ENCODE results near the gene HRK.

The HRK gene

GRCh38 chr12:116881325-116881876 lies at the start of gene HRK:
HRK (minus strand) TSS chr12:116881441; CDS start chr12:116881307, 134 bp downstream.
- DNase-seq, result peak; percentile 33

DNA sequence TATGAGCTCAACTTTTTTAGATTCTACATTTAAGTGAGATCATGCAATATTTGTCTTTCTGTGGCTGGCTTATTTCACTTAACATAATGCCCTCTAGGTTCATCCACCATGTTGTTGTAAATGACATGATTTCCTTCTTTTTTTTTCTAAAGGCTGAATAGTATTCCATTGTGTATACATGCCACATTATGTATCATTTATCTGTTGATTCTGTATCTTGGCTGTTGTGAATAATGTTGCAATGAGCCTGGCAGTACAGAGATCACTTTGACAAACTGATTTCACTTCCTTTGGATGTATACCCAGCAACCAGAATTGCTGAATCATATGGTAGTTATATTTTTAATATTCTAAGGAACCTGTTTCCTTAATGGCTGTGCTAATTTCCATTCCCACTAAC lies 48.6 kb upstream of the HRK start:
- no peak for DNase-seq

- DNase-seq, result no peak
Observed at GRCh38 chr12:116928504-116928903, 47.3 kb upstream of the HRK start.

GRCh38 chr12:116927244-116927940 lies 46.2 kb upstream of the HRK start:
- no peak for DNase-seq

GRCh38 chr12:116926283-116927243 lies 45.3 kb upstream of the HRK start:
- DNase-seq, result no peak

DNA sequence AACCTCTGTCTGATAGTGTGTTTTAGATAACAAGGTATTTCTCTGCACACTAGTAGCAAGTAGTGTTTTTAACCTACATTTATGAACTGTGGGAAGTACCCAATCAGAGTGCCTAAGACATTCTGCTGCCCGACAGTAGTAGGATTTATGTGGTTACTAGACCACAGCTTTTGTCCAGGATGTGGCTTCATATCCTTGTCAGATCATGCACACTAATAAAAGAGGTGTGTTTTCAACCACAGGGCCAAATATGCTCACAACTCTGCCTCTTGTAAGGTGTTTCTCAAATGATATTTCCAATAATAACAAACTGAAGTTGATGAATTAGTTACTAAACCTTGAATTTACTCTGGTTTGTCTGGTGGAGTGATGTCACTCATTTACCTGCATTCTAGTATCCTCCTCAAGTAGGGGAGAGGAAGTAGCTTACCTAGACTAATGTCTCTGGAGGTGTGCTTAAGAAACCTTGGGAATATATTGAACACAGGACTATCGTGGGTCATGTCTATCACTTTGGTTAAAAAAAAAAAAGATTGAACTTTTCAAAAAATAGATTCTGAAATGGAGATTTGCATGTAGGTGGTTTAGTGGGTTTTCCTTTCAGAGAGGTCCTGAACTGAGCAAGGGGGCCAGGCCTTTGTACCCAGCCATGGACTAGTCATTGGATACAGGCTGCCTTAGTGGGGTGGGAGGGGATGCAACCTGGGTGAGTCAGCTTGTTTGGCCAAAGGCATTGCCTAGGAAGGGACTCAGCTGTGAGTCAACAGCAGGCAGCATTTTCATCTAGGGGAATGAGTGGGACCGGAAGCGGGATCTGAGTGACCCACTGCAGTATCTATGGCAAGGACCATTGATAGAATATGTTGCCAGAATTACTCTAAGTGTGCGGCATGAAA lies 43.6 kb upstream of the HRK start:
- no peak for DNase-seq

GRCh38 chr12:116922194-116922897 lies 41.1 kb upstream of the HRK start:
- no peak for DNase-seq

GRCh38 chr12:116920939-116921338 lies 39.7 kb upstream of the HRK start:
- no peak for DNase-seq

- DNase-seq, result no peak
Observed at GRCh38 chr12:116919706-116920485, 38.7 kb upstream of the HRK start.

GRCh38 chr12:116919247-116919661 lies 38.0 kb upstream of the HRK start:
- DNase-seq, result no peak

DNA sequence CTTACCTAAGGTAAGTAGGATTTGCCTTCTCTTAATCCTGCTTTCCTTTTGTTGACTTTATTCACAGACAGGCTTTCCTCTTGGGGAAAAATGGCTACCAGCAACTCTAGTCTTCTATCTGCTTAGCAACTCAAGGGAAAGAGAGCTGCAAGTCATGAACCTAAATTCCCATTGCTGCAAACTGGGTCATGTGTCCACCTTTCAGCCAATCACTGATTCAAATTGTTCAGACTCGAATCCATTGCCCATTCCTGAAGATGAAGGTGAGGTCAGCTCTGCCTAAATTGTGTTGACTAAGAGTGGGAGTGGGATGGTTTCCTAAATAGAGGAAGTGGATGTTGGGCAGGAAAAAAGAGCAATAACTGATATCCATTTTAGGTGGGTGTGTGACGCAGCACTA lies 37.2 kb upstream of the HRK start:
- DNase-seq, result no peak

- no peak for DNase-seq
Observed at GRCh38 chr12:116916714-116917114, 35.5 kb upstream of the HRK start.

DNA sequence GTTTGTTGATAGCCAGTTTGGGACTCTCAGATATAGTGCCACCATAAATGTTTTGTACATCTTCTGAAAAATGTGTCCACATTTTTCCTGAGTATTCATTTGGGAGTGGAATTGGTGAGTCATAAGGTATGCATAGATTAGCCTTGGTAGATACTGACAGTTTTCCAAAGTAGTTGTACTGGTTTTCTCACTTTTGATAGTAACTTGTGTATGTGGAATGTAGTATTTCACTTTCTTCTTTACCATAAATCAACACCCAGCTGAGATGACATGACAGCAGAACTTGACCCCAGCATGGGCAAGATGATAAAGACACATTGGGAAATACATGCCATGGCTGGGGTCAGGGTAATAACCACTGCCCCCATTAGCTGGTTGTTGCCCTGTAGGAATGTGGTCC lies 34.9 kb upstream of the HRK start:
- DNase-seq, result no peak

DNA sequence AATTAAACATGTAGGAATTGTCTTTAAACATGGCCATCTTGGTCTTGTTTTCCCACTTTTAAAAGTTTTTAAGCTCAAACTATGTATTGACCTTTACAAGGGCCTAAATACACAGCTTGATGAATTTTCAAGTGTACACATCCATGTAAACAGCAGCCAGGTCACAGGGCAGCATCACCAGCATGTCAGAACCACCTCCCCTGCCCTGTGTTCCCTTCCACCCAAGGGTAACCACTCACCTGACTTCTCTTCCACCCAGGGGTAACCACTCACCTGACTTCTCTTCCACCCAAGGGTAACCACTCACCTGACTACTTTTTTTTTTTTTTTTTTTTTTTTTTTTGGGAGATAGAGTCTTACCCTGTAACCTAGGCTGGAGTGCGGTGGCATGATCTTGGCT lies 34.1 kb upstream of the HRK start:
- no peak for DNase-seq

GRCh38 chr12:116910645-116911451 lies 29.6 kb upstream of the HRK start, which contains the start of gene FBXW8:
FBXW8 (plus strand) TSS chr12:116910950; CDS start chr12:116911038, 88 bp downstream.
- peak; percentile 59 for DNase-seq

GRCh38 chr12:116910280-116910644 lies 29.0 kb upstream of the HRK start:
- no peak for DNase-seq

DNA sequence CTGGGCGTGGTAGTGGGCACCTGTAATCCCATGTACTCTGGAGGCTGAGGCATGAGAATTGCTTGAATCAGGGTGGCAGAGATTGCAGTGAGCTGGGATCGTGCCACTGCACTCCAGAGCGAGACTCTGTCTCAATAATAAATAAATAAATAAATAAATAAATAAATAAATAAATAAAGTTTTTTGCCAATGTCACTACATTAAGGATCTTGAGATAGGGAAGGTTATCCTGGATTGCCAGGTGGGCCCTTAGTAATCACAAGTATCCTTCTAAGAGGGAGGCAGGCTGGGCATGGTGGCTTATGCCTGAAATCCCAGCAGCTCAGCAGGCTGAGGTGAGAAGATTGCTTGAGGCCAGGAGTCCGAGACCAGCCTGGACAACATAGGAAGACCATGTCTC lies 25.0 kb upstream of the HRK start:
- no peak for DNase-seq

- no peak for DNase-seq
Observed at GRCh38 chr12:116903818-116904217, 22.6 kb upstream of the HRK start.

- DNase-seq, result no peak
Observed at GRCh38 chr12:116901612-116902011, 20.4 kb upstream of the HRK start.

DNA sequence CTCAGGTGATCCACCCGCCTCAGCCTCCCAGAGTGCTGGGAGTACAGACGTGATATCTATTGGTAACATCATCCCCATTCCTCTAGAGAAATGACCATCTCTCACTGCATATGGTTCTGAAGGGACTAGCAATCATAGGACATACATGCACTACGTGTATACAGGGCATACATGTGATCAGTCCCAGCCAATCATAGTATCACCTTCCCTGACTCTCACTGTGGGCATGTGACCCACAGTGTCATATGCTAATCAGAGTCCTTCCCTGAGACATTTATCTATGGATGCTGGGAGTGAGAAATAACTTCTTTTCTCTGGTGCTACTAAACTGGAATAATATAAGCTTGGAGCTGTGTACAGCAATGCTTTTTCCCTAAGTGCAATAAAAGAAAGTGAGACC lies 17.4 kb upstream of the HRK start:
- no peak for DNase-seq

All from NCI-H446 treated with DMSO at 0.1 percent for 48 hours (cell line).